ENCODE results near the gene CALU. TPM values are rescaled to one million over a fixed set of nuclear protein-coding genes. Genes with fewer than 3 reads are reported as not detected.

Gene CALU
- total RNA-seq, 2 experiments from 2014 or later, result 43.2 to 44.2 TPM

GRCh38 chr7:128781126-128781525 is 42.0 kb downstream of the CALU start:
- Mint-ChIP-seq H3K4me3 (no peak overlapping the region), H3K36me3 (peaks cover 9% of the 10 kb centered on the region), H3K27ac (no peak overlapping the region), H3K4me1 (ENCODE audit: low read depth) (peaks cover 14% of the 10 kb centered on the region), H3K9me3 (peaks cover 20% of the 10 kb centered on the region), H3K27me3 (no peaks in the 10 kb centered on the region)
- DNase-seq, result no peak
- POLR2A ChIA-PET, result no interaction called here
- intact Hi-C loops (cut with micrococcal nuclease), result no loop called here
- CTCF ChIA-PET, result interaction anchor here (1.6 kb wide), 1 partner anchor 103 kb away, joined by 4 read pairs; no protein-coding TSS in a partner anchor

- ChIA-PET POLR2A (no interaction called here), CTCF (interaction anchor here (1.6 kb wide), 1 partner anchor 102 kb away, joined by 4 read pairs; no protein-coding TSS in a partner anchor)
- no peak overlapping the region for H3K27ac Mint-ChIP-seq
- peaks cover 17% of the 10 kb centered on the region for H3K9me3 Mint-ChIP-seq
- H3K36me3 Mint-ChIP-seq, result peaks cover 9% of the 10 kb centered on the region
- no peak overlapping the region for H3K4me3 Mint-ChIP-seq
- peaks cover 12% of the 10 kb centered on the region for H3K4me1 Mint-ChIP-seq (ENCODE audit: low read depth)
- intact Hi-C loops (cut with micrococcal nuclease), result no loop called here
- DNase-seq, result no peak
- no peaks in the 10 kb centered on the region for H3K27me3 Mint-ChIP-seq
Observed at GRCh38 chr7:128781851-128782250, 42.7 kb downstream of the CALU start.

- Mint-ChIP-seq H3K36me3 (no peaks in the 10 kb centered on the region), H3K4me1 (ENCODE audit: low read depth) (no peaks in the 10 kb centered on the region), H3K27ac (no peak overlapping the region), H3K9me3 (peaks cover 2% of the 10 kb centered on the region), H3K27me3 (no peaks in the 10 kb centered on the region), H3K4me3 (no peak overlapping the region)
- ChIA-PET POLR2A (no interaction called here), CTCF (no interaction called here)
- intact Hi-C loops (cut with micrococcal nuclease), result no loop called here
- DNase-seq, result peak; percentile 20
Observed at GRCh38 chr7:128783143-128783861, 44.1 kb downstream of the CALU start.

- H3K9me3 Mint-ChIP-seq, result no peaks in the 10 kb centered on the region
- no peaks in the 10 kb centered on the region for H3K27me3 Mint-ChIP-seq
- no peak overlapping the region for H3K27ac Mint-ChIP-seq
- H3K36me3 Mint-ChIP-seq, result no peaks in the 10 kb centered on the region
- no peaks in the 10 kb centered on the region for H3K4me1 Mint-ChIP-seq (ENCODE audit: low read depth)
- no peak for DNase-seq
- POLR2A ChIA-PET, result no interaction called here
- CTCF ChIA-PET, result interaction anchor here (1.2 kb wide), 1 partner anchor 98 kb away, joined by 3 read pairs; no protein-coding TSS in a partner anchor
- H3K4me3 Mint-ChIP-seq, result no peak overlapping the region
- intact Hi-C loops (cut with micrococcal nuclease), result no loop called here
Observed at GRCh38 chr7:128785738-128786137, 46.6 kb downstream of the CALU start.

GRCh38 chr7:128788446-128789412 is 49.6 kb downstream of the CALU start:
- intact Hi-C loops (cut with micrococcal nuclease), result no loop called here
- Mint-ChIP-seq H3K4me1 (ENCODE audit: low read depth) (no peaks in the 10 kb centered on the region), H3K9me3 (no peaks in the 10 kb centered on the region), H3K27me3 (no peaks in the 10 kb centered on the region), H3K27ac (no peak overlapping the region), H3K4me3 (no peak overlapping the region), H3K36me3 (no peaks in the 10 kb centered on the region)
- POLR2A ChIA-PET, result no interaction called here
- CTCF ChIA-PET, result no interaction called here
- DNase-seq, result no peak

DNA sequence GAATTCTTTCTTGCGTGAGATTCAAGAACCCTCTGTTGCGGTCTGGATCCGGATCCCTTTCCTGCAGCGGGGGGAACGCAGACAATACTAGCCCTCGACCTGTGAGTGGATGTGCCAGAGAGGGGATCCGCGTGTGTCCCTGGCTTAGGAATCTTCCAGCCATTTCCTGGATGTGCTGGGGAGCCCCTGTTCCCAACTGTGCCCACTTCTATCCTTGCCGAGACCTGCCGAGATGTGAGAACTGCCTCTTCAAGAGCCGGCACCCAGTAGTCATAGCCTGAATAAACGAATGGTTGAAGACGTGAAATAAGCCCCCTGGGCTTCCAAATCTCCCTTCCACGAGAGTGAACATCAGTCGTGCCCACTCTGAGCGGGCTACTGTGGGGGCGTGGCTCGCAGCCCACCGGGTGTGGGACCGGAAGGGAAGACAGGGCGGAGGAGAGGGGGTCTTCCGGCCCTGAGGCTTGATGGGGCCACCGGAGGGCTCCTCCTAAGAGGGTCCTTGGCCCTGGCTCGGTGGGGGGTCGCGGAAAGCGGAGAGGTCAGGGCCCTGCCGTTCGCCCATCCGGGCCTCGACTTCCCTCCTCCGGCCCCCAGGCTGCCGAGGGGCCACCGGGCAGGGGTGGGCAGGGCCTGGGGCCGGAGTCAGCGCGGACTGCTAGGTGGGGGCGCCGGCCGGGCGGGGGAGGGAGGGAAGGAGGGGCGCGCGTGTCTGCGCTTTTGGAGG is 51.3 kb downstream of the CALU start:
- H3K4me3 Mint-ChIP-seq, result peak overlapping the region; percentile 62
- no peaks in the 10 kb centered on the region for H3K4me1 Mint-ChIP-seq (ENCODE audit: low read depth)
- no peak overlapping the region for H3K27ac Mint-ChIP-seq
- intact Hi-C loops (cut with micrococcal nuclease), result loop anchor here (2.0 to 5.0 kb wide), 2 partner anchors 53 to 72 kb away; partner anchors contain the start of genes ATP6V1F and CALU
- CTCF ChIA-PET, result no interaction called here
- H3K27me3 Mint-ChIP-seq, result no peaks in the 10 kb centered on the region
- POLR2A ChIA-PET, result no interaction called here
- no peaks in the 10 kb centered on the region for H3K36me3 Mint-ChIP-seq
- H3K9me3 Mint-ChIP-seq, result no peaks in the 10 kb centered on the region
- no peak for DNase-seq

- no peaks in the 10 kb centered on the region for H3K9me3 Mint-ChIP-seq
- peak; percentile 83 for DNase-seq
- no peaks in the 10 kb centered on the region for H3K27me3 Mint-ChIP-seq
- no peaks in the 10 kb centered on the region for H3K4me1 Mint-ChIP-seq (ENCODE audit: low read depth)
- no peak within 1 kb of the TSS for H3K27ac Mint-ChIP-seq
- ChIA-PET CTCF (interaction anchor here (1.0 kb wide), 1 partner anchor 53 kb away, joined by 3 read pairs; no protein-coding TSS in a partner anchor), POLR2A (no interaction called here)
- intact Hi-C loops (cut with micrococcal nuclease), result loop anchor here (2.0 to 5.0 kb wide), 2 partner anchors 54 to 71 kb away; partner anchors contain the start of genes ATP6V1F and CALU
- H3K4me3 Mint-ChIP-seq, result peak within 1 kb of the TSS; percentile 77
- no peaks in the 10 kb centered on the region for H3K36me3 Mint-ChIP-seq
Observed at GRCh38 chr7:128791121-128791971, 52.2 kb downstream of the CALU start, which contains the start of gene CCDC136. CCDC136 (plus strand) TSS chr7:128791968; CDS start chr7:128792412, 444 bp downstream.

- Mint-ChIP-seq H3K9me3 (no peaks in the 10 kb centered on the region), H3K27me3 (no peaks in the 10 kb centered on the region), H3K4me3 (peak overlapping the region; percentile 77), H3K27ac (no peak overlapping the region), H3K36me3 (no peaks in the 10 kb centered on the region), H3K4me1 (ENCODE audit: low read depth) (no peaks in the 10 kb centered on the region)
- ChIA-PET CTCF (interaction anchor here (1.0 kb wide), 1 partner anchor 54 kb away, joined by 3 read pairs; no protein-coding TSS in a partner anchor), POLR2A (no interaction called here)
- no peak for DNase-seq
- intact Hi-C loops (cut with micrococcal nuclease), result loop anchor here (2.0 to 5.0 kb wide), 2 partner anchors 55 to 71 kb away; partner anchors contain the start of genes ATP6V1F and CALU
Observed at GRCh38 chr7:128791972-128792327, 52.8 kb downstream of the CALU start.

GRCh38 chr7:128792471-128793180 is 53.5 kb downstream of the CALU start:
- DNase-seq, result no peak
- POLR2A ChIA-PET, result no interaction called here
- CTCF ChIA-PET, result no interaction called here
- H3K4me1 Mint-ChIP-seq (ENCODE audit: low read depth), result no peaks in the 10 kb centered on the region
- intact Hi-C loops (cut with micrococcal nuclease), result loop anchor here (5.0 kb wide), 1 partner anchor 55 kb away; the partner anchor contains the start of gene CALU
- H3K27me3 Mint-ChIP-seq, result no peaks in the 10 kb centered on the region
- H3K27ac Mint-ChIP-seq, result no peak overlapping the region
- no peaks in the 10 kb centered on the region for H3K9me3 Mint-ChIP-seq
- H3K4me3 Mint-ChIP-seq, result peak overlapping the region; percentile 20
- H3K36me3 Mint-ChIP-seq, result peaks cover 2% of the 10 kb centered on the region

DNA sequence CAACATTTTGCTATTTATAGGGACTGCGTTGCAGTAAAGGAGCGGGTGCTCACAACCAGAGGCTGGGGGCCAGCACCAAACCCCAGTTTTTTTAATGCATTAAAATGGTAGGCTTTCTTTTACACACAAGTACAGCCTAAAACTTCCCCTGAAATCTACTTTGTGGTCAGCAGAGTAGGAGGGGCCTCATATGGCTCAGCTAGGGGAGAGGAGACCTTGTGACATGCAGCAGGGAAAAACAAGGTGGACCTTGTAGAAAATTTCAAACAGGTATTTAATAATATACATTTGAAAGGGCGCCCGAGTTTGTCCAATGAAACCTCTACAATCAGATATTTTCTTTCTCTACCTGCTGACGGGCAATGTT is 54.0 kb downstream of the CALU start:
- Mint-ChIP-seq H3K4me1 (ENCODE audit: low read depth) (no peaks in the 10 kb centered on the region), H3K4me3 (no peak overlapping the region), H3K27me3 (no peaks in the 10 kb centered on the region), H3K27ac (no peak overlapping the region), H3K9me3 (no peaks in the 10 kb centered on the region), H3K36me3 (peaks cover 2% of the 10 kb centered on the region)
- no peak for DNase-seq
- intact Hi-C loops (cut with micrococcal nuclease), result loop anchor here (5.0 kb wide), 1 partner anchor 56 kb away; the partner anchor contains the start of gene CALU
- ChIA-PET CTCF (interaction anchor here (0.6 kb wide), 1 partner anchor 394 kb away, joined by 3 read pairs; no protein-coding TSS in a partner anchor), POLR2A (no interaction called here)

Measured in activated CD4-positive, alpha-beta memory T cell treated with anti-CD3 and anti-CD28 coated beads for 36 hours (primary cell).